Memory B cell (primary cell): ENCODE results near the gene GLB1L.

ENCODE experiments used
- ATAC-seq: fragments of 150-1000 bp; cut with Tn5 transposase; 2 replicates; pipeline ENCODE4 v1.10.0; 2021; ENCODE audit warnings: low read depth, mild to moderate bottlenecking, moderate library complexity
- DNase-seq, 2 donors: peaks; one replicate each; pipeline ENCODE4 v3.0.0; 2022; ENCODE audit warnings: low spot score in 2 of 2
- H3K27ac Mint-ChIP-seq: one replicate; pipeline ENCODE4 v1.8.0; 2022; ENCODE audit warnings: mild to moderate bottlenecking, moderate library complexity, mixed read lengths
- H3K27me3 Mint-ChIP-seq: one replicate; pipeline ENCODE4 v1.8.0; 2022; ENCODE audit warnings: mixed read lengths
- H3K36me3 Mint-ChIP-seq: one replicate; pipeline ENCODE4 v1.8.0; 2022; ENCODE audit warnings: mild to moderate bottlenecking, mixed read lengths
- H3K4me1 Mint-ChIP-seq: one replicate; pipeline ENCODE4 v1.8.0; 2022; ENCODE audit warnings: mixed read lengths
- H3K4me3 Mint-ChIP-seq: one replicate; pipeline ENCODE4 v1.8.0; 2022; ENCODE audit warnings: mild to moderate bottlenecking, moderate library complexity, mixed read lengths
- H3K9me3 Mint-ChIP-seq: one replicate; pipeline ENCODE4 v1.8.0; 2022; ENCODE audit warnings: mixed read lengths

Gene GLB1L

GRCh38 chr2:219230059-219230540, 15.1 kb downstream of the GLB1L start:
- no peak for DNase-seq
- no peaks in the 10 kb centered on the region for H3K27me3 Mint-ChIP-seq
- peaks cover 28% of the 10 kb centered on the region for H3K36me3 Mint-ChIP-seq
- H3K27ac Mint-ChIP-seq, result peak overlapping the region; percentile 96
- no peak for ATAC-seq
- H3K9me3 Mint-ChIP-seq, result no peaks in the 10 kb centered on the region
- H3K4me1 Mint-ChIP-seq, result peaks cover 30% of the 10 kb centered on the region
- peak overlapping the region; percentile 97 for H3K4me3 Mint-ChIP-seq

DNA sequence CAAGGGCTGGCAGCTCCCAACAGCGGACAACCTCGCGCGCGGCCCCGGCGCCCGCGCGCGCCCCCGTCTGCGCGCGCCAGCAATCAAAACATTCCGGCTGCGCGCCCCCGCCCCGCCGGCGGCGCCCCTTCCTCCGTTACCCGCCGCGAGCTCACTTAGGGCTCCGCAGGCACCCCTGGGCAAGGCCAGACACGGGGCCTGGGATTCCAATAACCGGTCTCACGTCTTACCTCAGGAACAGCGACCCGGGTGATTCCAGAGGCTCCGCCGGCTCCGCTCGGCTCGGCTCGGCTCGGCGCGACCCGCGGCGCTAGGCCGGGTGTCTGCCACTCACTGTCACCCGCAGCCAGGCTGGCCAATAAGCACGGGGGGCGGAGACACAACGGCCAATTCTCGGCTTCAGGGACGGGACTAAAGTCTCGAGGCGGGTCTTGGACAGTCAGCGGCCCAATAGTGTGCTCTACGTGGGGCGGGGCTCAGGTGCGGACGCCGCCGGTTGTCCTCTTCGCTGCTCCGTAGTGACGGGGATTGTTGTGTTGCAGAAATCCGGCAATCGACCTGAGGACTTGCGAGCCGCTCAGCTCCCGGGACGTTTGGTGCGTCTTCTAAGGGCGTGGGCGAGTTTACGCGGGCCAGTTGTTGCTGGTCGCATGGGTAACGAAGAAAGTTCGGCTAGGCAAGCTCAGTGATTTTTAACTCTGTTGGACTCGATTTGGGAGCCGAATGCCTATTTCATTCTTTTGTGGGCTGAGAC, 15.8 kb downstream of the GLB1L start, which contains the start of the genes ANKZF1 and ATG9A:
TSS of gene ANKZF1 (plus strand) at position 502 of the 754 bp plus-strand sequence. CDS start 452 bp downstream, outside the sequence.
TSS of gene ATG9A (minus strand) at position 332 of the 754 bp plus-strand sequence. CDS start 1,612 bp downstream, outside the sequence.
- Mint-ChIP-seq H3K27ac (peak within 1 kb of the TSS; percentile 96), H3K9me3 (no peaks in the 10 kb centered on the region), H3K4me3 (peak within 1 kb of the TSS; percentile 97), H3K36me3 (peaks cover 30% of the 10 kb centered on the region), H3K4me1 (peaks cover 28% of the 10 kb centered on the region), H3K27me3 (no peaks in the 10 kb centered on the region)
- DNase-seq, result peak; percentile 95 to 97
- peak; percentile 96 for ATAC-seq

DNA sequence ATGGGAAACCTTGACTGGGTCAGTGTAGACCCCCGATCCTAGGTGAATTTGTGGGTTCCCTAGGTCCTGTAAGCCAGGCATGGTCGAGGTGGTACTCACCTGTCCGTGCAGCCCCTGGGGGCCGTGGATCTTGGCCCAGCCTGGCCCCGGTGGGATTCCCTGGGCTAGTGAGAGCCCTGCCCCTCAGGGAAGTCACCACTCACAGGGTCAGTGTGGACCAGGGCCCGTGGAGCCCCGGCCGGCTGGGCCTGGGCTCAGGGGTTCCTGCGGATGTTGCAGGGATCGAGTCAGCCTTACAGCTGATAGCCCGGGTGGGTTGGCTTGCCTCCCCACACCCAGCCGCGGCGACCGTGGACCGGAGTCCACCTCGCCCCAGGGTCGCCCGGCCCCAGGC, 16.3 kb downstream of the GLB1L start:
- no peak for ATAC-seq
- Mint-ChIP-seq H3K27me3 (no peaks in the 10 kb centered on the region), H3K4me3 (peak overlapping the region; percentile 72), H3K36me3 (peaks cover 27% of the 10 kb centered on the region), H3K27ac (peak overlapping the region; percentile 96), H3K9me3 (no peaks in the 10 kb centered on the region), H3K4me1 (peaks cover 28% of the 10 kb centered on the region)
- no peak for DNase-seq

- H3K4me1 Mint-ChIP-seq, result peaks cover 28% of the 10 kb centered on the region
- no peaks in the 10 kb centered on the region for H3K9me3 Mint-ChIP-seq
- peak overlapping the region; percentile 72 for H3K4me3 Mint-ChIP-seq
- no peak for ATAC-seq
- peak overlapping the region; percentile 96 for H3K27ac Mint-ChIP-seq
- DNase-seq, result no peak
- H3K36me3 Mint-ChIP-seq, result peaks cover 25% of the 10 kb centered on the region
- H3K27me3 Mint-ChIP-seq, result no peaks in the 10 kb centered on the region
Measured at GRCh38 chr2:219228041-219228910, 17.0 kb downstream of the GLB1L start.

GRCh38 chr2:219225350-219225749, 19.9 kb downstream of the GLB1L start:
- Mint-ChIP-seq H3K4me3 (no peak overlapping the region), H3K4me1 (peaks cover 20% of the 10 kb centered on the region), H3K27ac (no peak overlapping the region), H3K9me3 (no peaks in the 10 kb centered on the region), H3K27me3 (no peaks in the 10 kb centered on the region), H3K36me3 (peaks cover 26% of the 10 kb centered on the region)
- ATAC-seq (no peak), DNase-seq (no peak)

DNA sequence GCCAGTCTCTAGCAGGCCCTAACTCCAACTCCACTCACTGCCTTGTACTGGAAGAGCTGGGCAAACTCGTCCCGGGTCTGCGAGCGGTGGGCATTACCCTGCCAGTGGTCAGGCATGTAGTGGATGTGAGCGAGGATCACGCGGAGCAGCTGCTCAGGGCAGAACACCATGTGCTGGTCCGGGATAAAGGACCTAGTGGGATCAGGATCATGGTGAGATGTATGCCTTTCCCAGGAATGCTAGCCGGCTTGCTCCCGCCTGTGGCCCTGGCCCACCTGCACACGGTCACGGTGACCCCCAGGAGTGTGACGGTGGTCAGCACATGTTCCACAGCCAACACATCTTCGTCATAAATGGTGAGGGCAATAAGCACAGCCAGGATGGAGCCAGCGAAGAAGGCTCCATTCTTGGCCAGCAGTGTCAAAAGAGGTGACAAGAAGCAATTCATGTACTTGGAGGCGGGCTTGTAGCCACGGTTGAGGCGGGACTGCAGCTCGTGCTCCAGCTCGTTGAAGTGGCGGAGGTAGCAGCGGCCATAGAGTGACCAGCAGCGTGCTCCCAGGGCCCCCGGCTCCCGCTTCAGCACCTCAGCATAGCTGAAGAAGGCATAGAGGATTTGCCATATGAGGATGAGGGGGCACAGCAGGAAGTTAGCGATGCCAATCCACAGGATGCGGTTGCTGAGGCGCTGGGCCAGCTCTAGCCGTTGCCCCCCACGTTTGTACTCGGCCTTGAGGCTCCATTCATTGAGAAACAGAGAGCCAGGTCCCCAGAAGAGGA, 21.2 kb downstream of the GLB1L start:
- Mint-ChIP-seq H3K9me3 (no peaks in the 10 kb centered on the region), H3K27ac (no peak overlapping the region), H3K27me3 (no peaks in the 10 kb centered on the region), H3K36me3 (peaks cover 28% of the 10 kb centered on the region), H3K4me3 (no peak overlapping the region), H3K4me1 (peaks cover 15% of the 10 kb centered on the region)
- ATAC-seq (no peak), DNase-seq (no peak)

GRCh38 chr2:219221957-219222518, 23.2 kb downstream of the GLB1L start:
- Mint-ChIP-seq H3K27me3 (no peaks in the 10 kb centered on the region), H3K4me1 (peaks cover 10% of the 10 kb centered on the region), H3K36me3 (peaks cover 28% of the 10 kb centered on the region), H3K9me3 (no peaks in the 10 kb centered on the region), H3K27ac (no peak overlapping the region), H3K4me3 (no peak overlapping the region)
- DNase-seq (no peak), ATAC-seq (no peak)

GRCh38 chr2:219220652-219221402, 24.4 kb downstream of the GLB1L start:
- Mint-ChIP-seq H3K27me3 (no peaks in the 10 kb centered on the region), H3K36me3 (peaks cover 23% of the 10 kb centered on the region), H3K9me3 (no peaks in the 10 kb centered on the region), H3K4me3 (no peak overlapping the region), H3K4me1 (peaks cover 12% of the 10 kb centered on the region), H3K27ac (no peak overlapping the region)
- ATAC-seq (no peak), DNase-seq (no peak)

DNA sequence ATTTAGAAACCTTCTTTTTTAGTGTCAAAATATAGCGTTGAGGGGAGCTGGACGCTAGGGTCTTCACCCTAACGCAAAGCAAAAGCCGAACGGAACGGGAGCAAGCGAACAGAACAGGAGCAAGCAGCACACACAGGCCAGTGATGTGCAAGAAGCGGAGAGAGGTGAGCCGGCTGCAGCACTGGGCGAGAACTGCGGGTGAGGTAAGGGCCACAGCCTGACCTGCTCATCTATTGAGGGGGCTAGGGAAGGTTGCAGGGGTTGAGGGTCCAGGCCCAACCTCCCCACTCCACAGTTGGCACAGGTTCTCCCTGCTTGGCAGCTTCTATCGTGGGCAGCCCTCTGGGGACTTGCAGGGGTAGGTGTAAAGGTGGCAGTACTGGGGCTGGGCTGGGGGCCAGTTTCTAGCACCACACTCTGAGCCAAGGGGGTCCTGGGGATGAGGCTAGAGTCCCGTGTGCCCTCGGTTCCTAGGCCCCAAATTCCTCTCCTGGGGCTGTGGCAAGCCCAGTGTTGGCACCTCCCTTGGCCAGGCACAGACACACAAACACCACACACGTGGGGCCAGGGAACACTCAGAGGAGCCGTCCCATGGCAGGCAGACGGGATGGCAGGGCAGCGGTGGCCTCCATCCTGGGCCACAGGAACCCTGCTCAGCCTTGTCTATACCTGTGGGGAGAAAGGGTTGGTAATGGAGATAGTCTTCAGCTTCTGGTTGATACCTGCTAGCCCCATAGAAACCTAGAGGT, 25.3 kb downstream of the GLB1L start:
- no peaks in the 10 kb centered on the region for H3K9me3 Mint-ChIP-seq
- H3K27me3 Mint-ChIP-seq, result no peaks in the 10 kb centered on the region
- H3K4me3 Mint-ChIP-seq, result no peak overlapping the region
- ATAC-seq, result no peak
- peaks cover 20% of the 10 kb centered on the region for H3K36me3 Mint-ChIP-seq
- peaks cover 12% of the 10 kb centered on the region for H3K4me1 Mint-ChIP-seq
- no peak overlapping the region for H3K27ac Mint-ChIP-seq
- DNase-seq, result no peak

DNA sequence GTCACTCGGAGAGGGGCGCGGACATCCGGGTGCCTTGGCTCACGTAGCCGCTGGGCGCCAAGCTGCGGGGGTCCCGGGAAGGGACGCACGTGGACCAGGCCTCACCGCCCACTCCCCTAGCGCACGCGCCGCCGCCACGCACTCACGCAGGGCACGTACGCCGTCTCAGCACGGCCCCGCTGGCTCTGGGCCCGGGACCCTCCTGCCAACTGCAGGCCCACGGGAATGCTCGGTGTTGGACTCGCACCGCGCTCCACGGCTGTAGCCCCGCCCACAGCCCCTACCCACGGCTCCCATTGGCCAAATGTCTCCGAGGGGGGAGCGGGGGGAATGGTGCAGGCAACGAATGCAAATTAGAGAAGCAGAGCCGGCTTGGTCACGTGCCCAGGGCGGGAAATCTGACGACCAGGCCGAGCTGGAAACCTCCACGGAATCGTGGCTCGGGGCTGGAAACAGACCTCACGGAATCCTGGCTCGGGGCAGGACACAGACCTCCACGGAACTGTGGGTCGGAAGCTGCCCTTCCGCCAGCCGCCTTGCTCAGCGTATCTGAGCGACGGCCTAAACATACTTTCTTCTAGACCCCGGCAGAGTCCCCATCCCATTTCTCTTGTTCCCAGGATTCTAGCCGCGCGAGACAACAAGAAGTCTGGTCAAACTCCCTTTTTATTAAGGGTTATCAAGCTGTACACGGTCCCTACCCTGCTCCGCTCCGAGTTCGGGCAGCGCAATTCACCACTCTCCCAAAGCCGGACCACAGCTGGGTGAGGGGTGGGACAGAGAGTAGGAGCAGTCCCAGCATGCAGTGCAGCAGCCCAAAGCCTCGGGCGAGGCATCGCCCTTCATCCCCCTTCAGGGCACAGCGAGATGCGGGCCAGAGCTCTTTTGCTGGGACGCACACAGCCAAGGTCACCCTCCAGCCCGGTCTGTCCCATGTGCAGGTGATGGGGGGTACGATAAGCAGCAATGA, 26.2 kb downstream of the GLB1L start, which contains the start of gene ABCB6:
TSS of gene ABCB6 (minus strand) at position 227 of the 970 bp plus-strand sequence. CDS start 285 bp downstream, outside the sequence.
- H3K4me1 Mint-ChIP-seq, result peaks cover 12% of the 10 kb centered on the region
- H3K36me3 Mint-ChIP-seq, result peaks cover 16% of the 10 kb centered on the region
- H3K4me3 Mint-ChIP-seq, result peak within 1 kb of the TSS; percentile 82
- H3K27me3 Mint-ChIP-seq, result no peaks in the 10 kb centered on the region
- peak; percentile 79 to 84 for DNase-seq
- no peaks in the 10 kb centered on the region for H3K9me3 Mint-ChIP-seq
- H3K27ac Mint-ChIP-seq, result peak within 1 kb of the TSS; percentile 41
- ATAC-seq, result peak; percentile 96

DNA sequence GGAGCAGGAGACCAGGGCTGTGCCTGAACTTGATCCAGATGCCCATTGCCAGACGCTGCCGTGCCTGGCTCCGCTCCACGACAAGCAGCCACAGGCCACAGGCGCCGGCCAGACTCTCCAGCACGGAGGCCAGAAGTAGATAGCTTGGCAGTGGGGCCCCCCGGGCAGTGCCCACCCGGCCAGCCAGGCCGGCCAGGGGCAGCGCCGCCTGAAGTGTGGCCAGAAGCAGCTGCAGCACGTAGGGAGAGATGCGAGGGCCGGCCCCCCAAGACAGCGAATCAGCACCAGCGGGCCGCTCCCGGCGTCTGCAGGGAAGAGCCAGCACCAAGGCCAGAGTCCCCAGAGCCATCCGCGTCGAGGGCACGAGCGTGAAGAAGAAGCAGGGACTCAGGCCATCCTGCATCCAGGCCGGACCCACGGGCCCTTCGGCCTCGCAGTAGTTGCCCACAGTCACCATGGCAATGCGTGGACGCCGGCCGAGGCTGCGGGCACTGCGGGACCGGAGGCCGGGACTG, 27.0 kb downstream of the GLB1L start:
- no peaks in the 10 kb centered on the region for H3K27me3 Mint-ChIP-seq
- H3K4me1 Mint-ChIP-seq, result peaks cover 12% of the 10 kb centered on the region
- DNase-seq (peak in 1 of 2 donors; percentile 40), ATAC-seq (peak; percentile 25)
- H3K27ac Mint-ChIP-seq, result peak overlapping the region; percentile 6
- H3K9me3 Mint-ChIP-seq, result no peaks in the 10 kb centered on the region
- H3K4me3 Mint-ChIP-seq, result peak overlapping the region; percentile 82
- H3K36me3 Mint-ChIP-seq, result peaks cover 13% of the 10 kb centered on the region
